Fibroblast of pulmonary artery (primary cell): ENCODE measurements around the gene TNRC18.
A peak's percentile ranks its signal among the peaks of the same experiment; 100 is the strongest.

Source experiments
- DNase-seq: peaks from one replicate; pipeline ENCODE4 v3.0.0-alpha.2; 2010; ENCODE audit warnings: low read depth
- H3K4me3 ChIP-seq: replicated peaks from 2 replicates; pipeline ENCODE4 v1.5.1; 2011; ENCODE audit warnings: low read depth, mild to moderate bottlenecking, control low read depth, low read length, moderate library complexity
- CTCF ChIP-seq: IDR thresholded peaks from 2 replicates; pipeline ENCODE4 v1.5.1; 2011; ENCODE audit warnings: mild to moderate bottlenecking, control low read depth, low read length, inconsistent platforms; ENCODE audit errors: missing control alignments

Gene TNRC18

GRCh38 chr7:5417106-5418071, 6.2 kb downstream of the TNRC18 start:
- TF ChIP-seq CTCF = no peak
- H3K4me3 ChIP-seq = no peak overlapping the region
- no peak for DNase-seq

GRCh38 chr7:5414916-5415315, 8.7 kb downstream of the TNRC18 start:
- DNase-seq = no peak

GRCh38 chr7:5413449-5413786, 10.2 kb downstream of the TNRC18 start:
- DNase-seq = no peak
- no peak overlapping the region for H3K4me3 ChIP-seq

More at GRCh38 chr7:5414916-5415315, 8.7 kb downstream of the TNRC18 start:
- no peak for TF ChIP-seq CTCF
- H3K4me3 ChIP-seq = no peak overlapping the region

GRCh38 chr7:5408777-5409176, 14.9 kb downstream of the TNRC18 start:
- no peak for TF ChIP-seq CTCF
- H3K4me3 ChIP-seq = no peak overlapping the region
- peak; percentile 53 for DNase-seq

More at GRCh38 chr7:5413449-5413786, 10.2 kb downstream of the TNRC18 start:
- TF ChIP-seq CTCF = no peak

- TF ChIP-seq CTCF = no peak
- no peak for DNase-seq
- H3K4me3 ChIP-seq = no peak overlapping the region
Observed at GRCh38 chr7:5406957-5407945, 16.4 kb downstream of the TNRC18 start.

GRCh38 chr7:5404421-5404826, 19.2 kb downstream of the TNRC18 start:
- no peak overlapping the region for H3K4me3 ChIP-seq
- no peak for DNase-seq
- TF ChIP-seq CTCF = no peak
